ENCODE results near the gene PPP1R14B. TPM values are rescaled to one million over a fixed set of nuclear protein-coding genes. Genes with fewer than 3 reads are reported as not detected.

The PPP1R14B gene
- 184 and 217 TPM in 2 replicates for total RNA-seq

GRCh38 chr11:64246871-64247728, at the start of gene PPP1R14B:
Gene PPP1R14B, minus strand, starts transcription at chr11:64246943. Its CDS starts 270 bp downstream, at chr11:64246673.

GRCh38 chr11:64291262-64291751, 44.6 kb upstream of the PPP1R14B start, which contains the start of gene KCNK4:
Gene KCNK4, plus strand, starts transcription at chr11:64291302. Its CDS starts 1,717 bp downstream, at chr11:64293019.

GRCh38 chr11:64284962-64285884, 38.5 kb upstream of the PPP1R14B start, which contains the start of gene GPR137:
Gene GPR137, plus strand, starts transcription at chr11:64285848. Its CDS starts 677 bp downstream, at chr11:64286525.

GRCh38 chr11:64284048-64284961, 37.6 kb upstream of the PPP1R14B start, which contains the start of gene BAD:
Gene BAD, minus strand, starts transcription at chr11:64284665. Its CDS starts 297 bp downstream, at chr11:64284368.

GRCh38 chr11:64251016-64251752, 4.4 kb upstream of the PPP1R14B start, which contains the start of gene PLCB3:
Gene PLCB3, plus strand, starts transcription at chr11:64251530. Its CDS starts 120 bp downstream, at chr11:64251650.

GRCh38 chr11:64240435-64241240, 6.1 kb downstream of the PPP1R14B start, which contains the start of gene FKBP2:
Gene FKBP2, plus strand, starts transcription at chr11:64241095. Its CDS starts 1,293 bp downstream, at chr11:64242388.

GRCh38 chr11:64233913-64234586, 12.7 kb downstream of the PPP1R14B start, which contains the start of gene VEGFB:
Gene VEGFB, plus strand, starts transcription at chr11:64234584. Its CDS starts 250 bp downstream, at chr11:64234834.

GRCh38 chr11:64230171-64230984, 16.4 kb downstream of the PPP1R14B start, which contains the start of gene DNAJC4:
Gene DNAJC4, plus strand, starts transcription at chr11:64230548. Its CDS starts 307 bp downstream, at chr11:64230855.

GRCh38 chr11:64225608-64226506, 20.9 kb downstream of the PPP1R14B start, which contains the start of the genes NUDT22 and TRPT1:
Gene NUDT22, plus strand, starts transcription at chr11:64226274. Its CDS starts 379 bp downstream, at chr11:64226653.
Gene TRPT1, minus strand, starts transcription at chr11:64226186. Its CDS starts 326 bp downstream, at chr11:64225860.

GRCh38 chr11:64206457-64207255, 40.1 kb downstream of the PPP1R14B start, which contains the start of gene FERMT3:
Gene FERMT3, plus strand, starts transcription at chr11:64206721. Its CDS starts 644 bp downstream, at chr11:64207365.

Other genes starting within 250 kb of the PPP1R14B start
- gene FLRT1, start 211.0 kb downstream of the PPP1R14B start, total RNA-seq: 0.12 and 0.60 TPM in 2 replicates
- 24.4 and 39.9 TPM in 2 replicates for gene MACROD1, start 80.8 kb downstream of the PPP1R14B start, total RNA-seq
- gene STIP1, start 60.8 kb downstream of the PPP1R14B start, total RNA-seq: 88.1 and 90.1 TPM in 2 replicates
- 3.2 and 3.4 TPM in 2 replicates for gene FERMT3, start 40.2 kb downstream of the PPP1R14B start, total RNA-seq
- gene TRPT1, start 20.8 kb downstream of the PPP1R14B start, total RNA-seq: 53.7 and 59.2 TPM in 2 replicates
- gene NUDT22, start 20.7 kb downstream of the PPP1R14B start, total RNA-seq: 33.8 and 51.9 TPM in 2 replicates
- gene DNAJC4, start 16.4 kb downstream of the PPP1R14B start, total RNA-seq: 14.0 and 32.9 TPM in 2 replicates
- 70.5 and 97.3 TPM in 2 replicates for gene VEGFB, start 12.4 kb downstream of the PPP1R14B start, total RNA-seq
- gene FKBP2, start 5.8 kb downstream of the PPP1R14B start, total RNA-seq: 43.6 and 94.6 TPM in 2 replicates
- 32.9 and 40.7 TPM in 2 replicates for gene PLCB3, start 4.6 kb upstream of the PPP1R14B start, total RNA-seq
- gene BAD, start 37.7 kb upstream of the PPP1R14B start, total RNA-seq: 133 and 152 TPM in 2 replicates
- 25.4 and 32.1 TPM in 2 replicates for gene GPR137, start 38.9 kb upstream of the PPP1R14B start, total RNA-seq
- 0.26 TPM in 1 of 2 replicates, not detected in the other for gene KCNK4, start 44.4 kb upstream of the PPP1R14B start, total RNA-seq
- not detected in 2 replicates for gene CATSPERZ, start 53.4 kb upstream of the PPP1R14B start, total RNA-seq
- 16.9 and 30.0 TPM in 2 replicates for gene ESRRA, start 58.6 kb upstream of the PPP1R14B start, total RNA-seq
- 200 and 206 TPM in 2 replicates for gene TRMT112, start 70.6 kb upstream of the PPP1R14B start, total RNA-seq
- 401 and 450 TPM in 2 replicates for gene PRDX5, start 71.2 kb upstream of the PPP1R14B start, total RNA-seq
- 0.34 and 2.7 TPM in 2 replicates for gene CCDC88B, start 93.3 kb upstream of the PPP1R14B start, total RNA-seq
- 34.6 and 55.2 TPM in 2 replicates for gene RPS6KA4, start 112.2 kb upstream of the PPP1R14B start, total RNA-seq